SK-N-SH (cell line): ENCODE data around the gene TRAPPC2L. TPM values are rescaled to one million over a fixed set of nuclear protein-coding genes. Genes with fewer than 3 reads are reported as not detected.

Experiments used
- CTCF ChIA-PET: fragments of 300-600, 350-600 bp; formaldehyde crosslinking; extraction: SDS; loops from one replicate; lab custom pipeline; 2021; lab: Yijun Ruan, JAX
- POLR2A ChIA-PET: fragments of 350-600 bp; sonication (Branson Sonifier 250); formaldehyde crosslinking; extraction: SDS; loops from one replicate; lab custom pipeline; 2020; ENCODE audit warnings: antibody characterized with exemption, inconsistent platforms; lab: Yijun Ruan, JAX
- DNase-seq: peaks from one replicate; pipeline ENCODE4 v3.0.0; 2012
- H2AFZ ChIP-seq: fragments of 200-600 bp; sonication (generic); 2 replicates; pipeline ENCODE4 v1.8.1; 2016; ENCODE audit warnings: antibody characterized with exemption, mild to moderate bottlenecking, low read depth
- H3F3A ChIP-seq: fragments of 200-600 bp; sonication (generic); replicated peaks from 2 replicates; pipeline ENCODE3; 2016; ENCODE audit warnings: antibody characterized with exemption, mild to moderate bottlenecking; ENCODE audit not compliant: insufficient read depth
- H3K27ac ChIP-seq, 2 experiments: fragments of 200-500 bp in 1 of 2; fragments of 200-600 bp in 1 of 2; sonication (Bioruptor generic) in 1 of 2; sonication (generic), shearing (Covaris generic) in 1 of 2; 2 replicates each; pipeline versions ENCODE4 v1.5.1 to v1.6.1; 2014 to 2016; ENCODE audit warnings: low read depth in 2 of 2, inconsistent platforms in 1 of 2, low read length in 1 of 2, mild to moderate bottlenecking in 1 of 2, mixed read lengths in 1 of 2
- H3K27me3 ChIP-seq: fragments of 200-600 bp; sonication (generic), shearing (Covaris generic); 2 replicates; pipeline ENCODE4 v1.6.1; 2016; ENCODE audit warnings: mixed run types; ENCODE audit not compliant: insufficient read depth
- H3K36me3 ChIP-seq, 2 experiments: fragments of 200-500 bp in 1 of 2; fragments of 200-600 bp in 1 of 2; sonication (Bioruptor generic) in 1 of 2; sonication (generic) in 1 of 2; replicated peaks in 1 of 2; 2 replicates each; pipeline versions ENCODE3 to v1.5.1; 2014 to 2016; ENCODE audit warnings: low read length in 1 of 2, mild to moderate bottlenecking in 1 of 2; ENCODE audit not compliant: insufficient read depth in 2 of 2, control insufficient read depth in 1 of 2
- H3K4me1 ChIP-seq, 2 experiments: fragments of 200-500 bp in 1 of 2; fragments of 200-600 bp in 1 of 2; sonication (Bioruptor generic) in 1 of 2; sonication (generic), shearing (Covaris generic) in 1 of 2; 2 replicates each; pipeline versions ENCODE4 v1.5.1 to v1.6.1; 2014 to 2016; ENCODE audit warnings: low read depth in 1 of 2, low read length in 1 of 2, mixed run types in 1 of 2; ENCODE audit not compliant: insufficient read depth in 2 of 2, control insufficient read depth in 1 of 2
- H3K4me2 ChIP-seq: fragments of 200-600 bp; sonication (generic), shearing (Covaris generic); 2 replicates; pipeline ENCODE4 v1.6.1; 2017; ENCODE audit warnings: mixed run types
- H3K4me3 ChIP-seq, 2 experiments: fragments of 200-500 bp in 1 of 2; fragments of 200-600 bp in 1 of 2; sonication (Bioruptor generic) in 1 of 2; sonication (generic), shearing (Covaris generic) in 1 of 2; 2 replicates each; pipeline versions ENCODE4 v1.5.1 to v1.8.1; 2014 to 2016; ENCODE audit warnings: low read depth in 2 of 2, inconsistent platforms in 1 of 2, low read length in 1 of 2, mild to moderate bottlenecking in 1 of 2, mixed read lengths in 1 of 2, moderate library complexity in 1 of 2
- H3K79me2 ChIP-seq: fragments of 200-600 bp; sonication (generic); 2 replicates; pipeline ENCODE4 v1.8.1; 2017; ENCODE audit warnings: mild to moderate bottlenecking; ENCODE audit not compliant: insufficient read depth
- H3K9ac ChIP-seq: fragments of 200-600 bp; sonication (generic); 2 replicates; pipeline ENCODE4 v1.6.1; 2017; ENCODE audit warnings: mixed run types
- H3K9me2 ChIP-seq: fragments of 200-600 bp; sonication (generic); 2 replicates; pipeline ENCODE4 v1.6.1; 2017; ENCODE audit warnings: mixed run types
- H3K9me3 ChIP-seq: fragments of 200-600 bp; sonication (generic); 2 replicates; pipeline ENCODE4 v1.6.1; 2017; ENCODE audit warnings: mixed run types, mild to moderate bottlenecking, moderate library complexity
- H4K20me1 ChIP-seq: fragments of 200-600 bp; sonication (generic); 2 replicates; pipeline ENCODE4 v1.6.1; 2017; ENCODE audit warnings: mild to moderate bottlenecking, mixed run types; ENCODE audit not compliant: insufficient read depth
- EP300 ChIP-seq, 2 experiments: IDR thresholded peaks; 2 replicates each; pipeline versions ENCODE4 v1.4.0 to v1.6.1; 2012; ENCODE audit warnings: borderline replicate concordance in 1 of 2, low read depth in 1 of 2, low read length in 1 of 2
- GABPA ChIP-seq: IDR thresholded peaks from 2 replicates; pipeline ENCODE4 v1.4.0; 2012; ENCODE audit warnings: low read depth, mild to moderate bottlenecking
- JUND ChIP-seq: IDR thresholded peaks from 2 replicates; pipeline ENCODE4 v1.4.0; 2012
- MEF2A ChIP-seq: IDR thresholded peaks from 2 replicates; pipeline ENCODE4 v1.4.0; 2012; ENCODE audit warnings: low read depth, borderline replicate concordance
- MXI1 ChIP-seq: IDR thresholded peaks from 2 replicates; pipeline ENCODE4 v1.6.1; 2012; ENCODE audit warnings: mild to moderate bottlenecking, low read depth, low read length, improper control_type of control experiment
- NRF1 ChIP-seq: IDR thresholded peaks from 2 replicates; pipeline ENCODE4 v1.6.1; 2012; ENCODE audit warnings: low read depth, mild to moderate bottlenecking, low read length
- POLR2AphosphoS5 ChIP-seq: IDR thresholded peaks from 2 replicates; pipeline ENCODE4 v1.6.1; 2012; ENCODE audit warnings: low read depth, low read length
- RAD21 ChIP-seq: IDR thresholded peaks from 2 replicates; pipeline ENCODE4 v1.6.1; 2012; ENCODE audit warnings: mild to moderate bottlenecking, low read length
- RXRA ChIP-seq: IDR thresholded peaks from 2 replicates; pipeline ENCODE4 v1.4.0; 2012; ENCODE audit warnings: low read depth, mild to moderate bottlenecking, borderline replicate concordance
- SIN3A ChIP-seq: IDR thresholded peaks from 2 replicates; pipeline ENCODE4 v1.6.1; 2012; ENCODE audit warnings: low read depth, mild to moderate bottlenecking, low read length, moderate library complexity, borderline replicate concordance
- TCF12 ChIP-seq: IDR thresholded peaks from 2 replicates; pipeline ENCODE4 v1.4.0; 2012
- WGBS: methylation state at CpG from one replicate; pipeline ENCODE4 v1.1.6; 2017; ENCODE audit warnings: low lambda C conversion rate; 5-methylcytosine and 5-hydroxymethylcytosine counted together
- polyA plus RNA-seq, 3 experiments: library from polyadenylated mRNA; depleted of rRNA; stranded (reverse); fragments of >200 nt; gene quantifications; 2 replicates each; pipeline ENCODE4 v1.2.3, GENCODE V29; 2012
- TF ChIP-seq, protein P1 (sequence below): fragments of 150-350 bp; IDR thresholded peaks from 2 replicates; pipeline ENCODE4 v1.6.1; 2017; ENCODE audit warnings: antibody characterized with exemption, low read length, low read depth, borderline replicate concordance
- TF ChIP-seq, protein P2 (sequence below): IDR thresholded peaks from 2 replicates; pipeline ENCODE4 v1.4.0; 2012; ENCODE audit warnings: low read depth
- TF ChIP-seq, protein P3 (sequence below): IDR thresholded peaks from 2 replicates; pipeline ENCODE4 v1.4.0; 2012; ENCODE audit warnings: low read depth, borderline replicate concordance
- TF ChIP-seq, protein P4 (sequence below): IDR thresholded peaks from 2 replicates; pipeline ENCODE4; 2012
- TF ChIP-seq, protein P5 (sequence below): IDR thresholded peaks from 2 replicates; pipeline ENCODE4 v1.4.0; 2012; ENCODE audit warnings: low read depth, borderline replicate concordance
- TF ChIP-seq, protein P6 (sequence below): fragments of 200-600 bp; sonication (generic); IDR thresholded peaks from 2 replicates; pipeline ENCODE4 v1.6.1; 2017; ENCODE audit warnings: antibody characterized with exemption, mild to moderate bottlenecking, moderate library complexity
- TF ChIP-seq, protein P7 (sequence below): fragments of 150-350 bp; IDR thresholded peaks from 2 replicates; pipeline ENCODE4 v1.6.1; 2016; ENCODE audit warnings: mild to moderate bottlenecking, low read depth, low read length

TRAPPC2L gene
- polyA plus RNA-seq, 1 of the 3 experiments (the other 2 are of a cell fraction) = 73.9 TPM

DNA sequence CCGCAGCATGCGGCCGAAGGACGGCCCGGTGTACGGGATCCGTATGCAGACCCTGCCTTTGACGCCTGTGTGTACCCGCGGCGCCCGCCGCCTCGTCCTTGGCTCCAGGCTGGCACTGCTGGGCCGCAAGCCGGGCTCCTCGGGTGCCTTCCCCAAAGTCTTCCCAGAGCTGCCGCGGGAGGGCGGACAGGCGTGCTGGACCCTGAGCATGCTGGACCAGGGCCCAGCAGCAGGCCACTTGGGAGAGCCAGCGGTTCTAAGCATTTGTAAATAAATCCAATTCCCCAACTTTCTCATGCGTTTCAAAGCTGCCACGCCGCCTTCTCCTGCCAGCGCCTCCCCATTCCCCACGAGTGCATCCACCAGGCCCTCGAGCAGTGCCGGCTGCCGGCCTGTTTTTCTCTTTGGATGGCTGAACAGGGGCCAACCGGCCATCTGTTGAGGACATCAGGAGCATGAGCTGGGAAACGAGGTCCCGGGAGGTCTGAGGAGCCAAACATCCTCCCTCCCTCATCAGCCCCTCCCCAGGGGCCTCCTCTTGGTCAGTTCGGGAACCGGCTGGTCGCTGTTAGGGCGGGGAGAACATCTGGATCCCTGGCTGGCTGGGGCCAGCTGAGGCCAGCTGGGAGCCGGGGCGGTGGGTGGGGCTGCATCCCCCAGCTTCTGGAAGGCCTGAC lies 30.1 kb downstream of the TRAPPC2L start:
- Histone ChIP-seq H4K20me1 (no peaks in the 10 kb centered on the region), H2AFZ (no peak overlapping the region), H3K9me3 (no peaks in the 10 kb centered on the region), H3K4me2 (no peak overlapping the region), H3K9me2 (no peaks in the 10 kb centered on the region), H3K4me3 (no peak overlapping the region), H3F3A (no peaks in the 10 kb centered on the region), H3K27ac (no peak overlapping the region), H3K36me3 (no peaks in the 10 kb centered on the region), H3K27me3 (peaks cover 35% of the 10 kb centered on the region), H3K79me2 (no peaks in the 10 kb centered on the region), H3K9ac (no peak overlapping the region), H3K4me1 (no peaks in the 10 kb centered on the region; a peak in 1 of 4 replicates)
- WGBS = 87% methylated on average over 20 of the region's 39 CpGs
- CTCF ChIA-PET = interaction anchor here (0.6 to 1.2 kb wide), 4 partner anchors 21 to 329 kb away, joined by 3 read pairs; no protein-coding TSS in a partner anchor
- POLR2A ChIA-PET = no interaction called here
- no peak for DNase-seq
- TF ChIP-seq MEF2A (no peak), EP300 (IDR thresholded peaks at IDR 0.05; ENCODE audit: borderline replicate concordance in 1 of 2, low read depth in 1 of 2, low read length in 1 of 2) (no peak), JUND (no peak), NRF1 (no peak), SIN3A (no peak), MXI1 (no peak), RXRA (no peak), TCF12 (no peak), GABPA (no peak), POLR2AphosphoS5 (no peak), RAD21 (no peak)
- TF ChIP-seq, protein P1, sequence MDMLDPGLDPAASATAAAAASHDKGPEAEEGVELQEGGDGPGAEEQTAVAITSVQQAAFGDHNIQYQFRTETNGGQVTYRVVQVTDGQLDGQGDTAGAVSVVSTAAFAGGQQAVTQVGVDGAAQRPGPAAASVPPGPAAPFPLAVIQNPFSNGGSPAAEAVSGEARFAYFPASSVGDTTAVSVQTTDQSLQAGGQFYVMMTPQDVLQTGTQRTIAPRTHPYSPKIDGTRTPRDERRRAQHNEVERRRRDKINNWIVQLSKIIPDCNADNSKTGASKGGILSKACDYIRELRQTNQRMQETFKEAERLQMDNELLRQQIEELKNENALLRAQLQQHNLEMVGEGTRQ = no peak
- TF ChIP-seq, protein P2, sequence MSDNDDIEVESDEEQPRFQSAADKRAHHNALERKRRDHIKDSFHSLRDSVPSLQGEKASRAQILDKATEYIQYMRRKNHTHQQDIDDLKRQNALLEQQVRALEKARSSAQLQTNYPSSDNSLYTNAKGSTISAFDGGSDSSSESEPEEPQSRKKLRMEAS = no peak
- TF ChIP-seq, protein P3, sequence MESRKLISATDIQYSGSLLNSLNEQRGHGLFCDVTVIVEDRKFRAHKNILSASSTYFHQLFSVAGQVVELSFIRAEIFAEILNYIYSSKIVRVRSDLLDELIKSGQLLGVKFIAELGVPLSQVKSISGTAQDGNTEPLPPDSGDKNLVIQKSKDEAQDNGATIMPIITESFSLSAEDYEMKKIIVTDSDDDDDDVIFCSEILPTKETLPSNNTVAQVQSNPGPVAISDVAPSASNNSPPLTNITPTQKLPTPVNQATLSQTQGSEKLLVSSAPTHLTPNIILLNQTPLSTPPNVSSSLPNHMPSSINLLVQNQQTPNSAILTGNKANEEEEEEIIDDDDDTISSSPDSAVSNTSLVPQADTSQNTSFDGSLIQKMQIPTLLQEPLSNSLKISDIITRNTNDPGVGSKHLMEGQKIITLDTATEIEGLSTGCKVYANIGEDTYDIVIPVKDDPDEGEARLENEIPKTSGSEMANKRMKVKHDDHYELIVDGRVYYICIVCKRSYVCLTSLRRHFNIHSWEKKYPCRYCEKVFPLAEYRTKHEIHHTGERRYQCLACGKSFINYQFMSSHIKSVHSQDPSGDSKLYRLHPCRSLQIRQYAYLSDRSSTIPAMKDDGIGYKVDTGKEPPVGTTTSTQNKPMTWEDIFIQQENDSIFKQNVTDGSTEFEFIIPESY = no peak
- TF ChIP-seq, protein P4, sequence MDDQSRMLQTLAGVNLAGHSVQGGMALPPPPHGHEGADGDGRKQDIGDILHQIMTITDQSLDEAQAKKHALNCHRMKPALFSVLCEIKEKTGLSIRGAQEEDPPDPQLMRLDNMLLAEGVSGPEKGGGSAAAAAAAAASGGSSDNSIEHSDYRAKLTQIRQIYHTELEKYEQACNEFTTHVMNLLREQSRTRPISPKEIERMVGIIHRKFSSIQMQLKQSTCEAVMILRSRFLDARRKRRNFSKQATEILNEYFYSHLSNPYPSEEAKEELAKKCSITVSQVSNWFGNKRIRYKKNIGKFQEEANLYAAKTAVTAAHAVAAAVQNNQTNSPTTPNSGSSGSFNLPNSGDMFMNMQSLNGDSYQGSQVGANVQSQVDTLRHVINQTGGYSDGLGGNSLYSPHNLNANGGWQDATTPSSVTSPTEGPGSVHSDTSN = no peak
- TF ChIP-seq, protein P5, sequence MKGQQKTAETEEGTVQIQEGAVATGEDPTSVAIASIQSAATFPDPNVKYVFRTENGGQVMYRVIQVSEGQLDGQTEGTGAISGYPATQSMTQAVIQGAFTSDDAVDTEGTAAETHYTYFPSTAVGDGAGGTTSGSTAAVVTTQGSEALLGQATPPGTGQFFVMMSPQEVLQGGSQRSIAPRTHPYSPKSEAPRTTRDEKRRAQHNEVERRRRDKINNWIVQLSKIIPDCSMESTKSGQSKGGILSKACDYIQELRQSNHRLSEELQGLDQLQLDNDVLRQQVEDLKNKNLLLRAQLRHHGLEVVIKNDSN = no peak
- TF ChIP-seq, protein P6, sequence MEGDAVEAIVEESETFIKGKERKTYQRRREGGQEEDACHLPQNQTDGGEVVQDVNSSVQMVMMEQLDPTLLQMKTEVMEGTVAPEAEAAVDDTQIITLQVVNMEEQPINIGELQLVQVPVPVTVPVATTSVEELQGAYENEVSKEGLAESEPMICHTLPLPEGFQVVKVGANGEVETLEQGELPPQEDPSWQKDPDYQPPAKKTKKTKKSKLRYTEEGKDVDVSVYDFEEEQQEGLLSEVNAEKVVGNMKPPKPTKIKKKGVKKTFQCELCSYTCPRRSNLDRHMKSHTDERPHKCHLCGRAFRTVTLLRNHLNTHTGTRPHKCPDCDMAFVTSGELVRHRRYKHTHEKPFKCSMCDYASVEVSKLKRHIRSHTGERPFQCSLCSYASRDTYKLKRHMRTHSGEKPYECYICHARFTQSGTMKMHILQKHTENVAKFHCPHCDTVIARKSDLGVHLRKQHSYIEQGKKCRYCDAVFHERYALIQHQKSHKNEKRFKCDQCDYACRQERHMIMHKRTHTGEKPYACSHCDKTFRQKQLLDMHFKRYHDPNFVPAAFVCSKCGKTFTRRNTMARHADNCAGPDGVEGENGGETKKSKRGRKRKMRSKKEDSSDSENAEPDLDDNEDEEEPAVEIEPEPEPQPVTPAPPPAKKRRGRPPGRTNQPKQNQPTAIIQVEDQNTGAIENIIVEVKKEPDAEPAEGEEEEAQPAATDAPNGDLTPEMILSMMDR = no peak
- TF ChIP-seq, protein P7, sequence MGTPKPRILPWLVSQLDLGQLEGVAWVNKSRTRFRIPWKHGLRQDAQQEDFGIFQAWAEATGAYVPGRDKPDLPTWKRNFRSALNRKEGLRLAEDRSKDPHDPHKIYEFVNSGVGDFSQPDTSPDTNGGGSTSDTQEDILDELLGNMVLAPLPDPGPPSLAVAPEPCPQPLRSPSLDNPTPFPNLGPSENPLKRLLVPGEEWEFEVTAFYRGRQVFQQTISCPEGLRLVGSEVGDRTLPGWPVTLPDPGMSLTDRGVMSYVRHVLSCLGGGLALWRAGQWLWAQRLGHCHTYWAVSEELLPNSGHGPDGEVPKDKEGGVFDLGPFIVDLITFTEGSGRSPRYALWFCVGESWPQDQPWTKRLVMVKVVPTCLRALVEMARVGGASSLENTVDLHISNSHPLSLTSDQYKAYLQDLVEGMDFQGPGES = no peak
- TF ChIP-seq, all 33 proteins: peak for 0
